IPS-20b (cell line): ENCODE measurements around the gene GNAT1.

Experiments
- H3K27ac ChIP-seq: one replicate; pipeline ENCODE4 v1.5.1; 2013; ENCODE audit warnings: low read length
- H3K27me3 ChIP-seq: 2 replicates; pipeline ENCODE4 v1.6.1; 2013; ENCODE audit warnings: mild to moderate bottlenecking, low read length, inconsistent platforms; ENCODE audit not compliant: insufficient read depth
- H3K36me3 ChIP-seq: 2 replicates; pipeline ENCODE4 v1.6.1; 2013; ENCODE audit warnings: low read depth, mild to moderate bottlenecking, inconsistent platforms, low read length, moderate library complexity; ENCODE audit not compliant: insufficient read depth
- H3K4me1 ChIP-seq: 2 replicates; pipeline ENCODE4 v1.6.1; 2013; ENCODE audit warnings: mild to moderate bottlenecking, control low read depth, inconsistent platforms, low read length, moderate library complexity; ENCODE audit not compliant: insufficient read depth
- H3K4me3 ChIP-seq: 2 replicates; pipeline ENCODE4 v1.5.1; 2013; ENCODE audit warnings: mild to moderate bottlenecking, low read length, inconsistent platforms
- H3K9ac ChIP-seq: 2 replicates; pipeline ENCODE4 v1.6.1; 2013; ENCODE audit warnings: low read depth, mild to moderate bottlenecking, inconsistent platforms, low read length, moderate library complexity
- H3K9me3 ChIP-seq: 2 replicates; pipeline ENCODE4 v1.6.1; 2013; ENCODE audit warnings: mild to moderate bottlenecking, low read depth, low read length, inconsistent platforms; ENCODE audit not compliant: insufficient read depth

The GNAT1 gene

DNA sequence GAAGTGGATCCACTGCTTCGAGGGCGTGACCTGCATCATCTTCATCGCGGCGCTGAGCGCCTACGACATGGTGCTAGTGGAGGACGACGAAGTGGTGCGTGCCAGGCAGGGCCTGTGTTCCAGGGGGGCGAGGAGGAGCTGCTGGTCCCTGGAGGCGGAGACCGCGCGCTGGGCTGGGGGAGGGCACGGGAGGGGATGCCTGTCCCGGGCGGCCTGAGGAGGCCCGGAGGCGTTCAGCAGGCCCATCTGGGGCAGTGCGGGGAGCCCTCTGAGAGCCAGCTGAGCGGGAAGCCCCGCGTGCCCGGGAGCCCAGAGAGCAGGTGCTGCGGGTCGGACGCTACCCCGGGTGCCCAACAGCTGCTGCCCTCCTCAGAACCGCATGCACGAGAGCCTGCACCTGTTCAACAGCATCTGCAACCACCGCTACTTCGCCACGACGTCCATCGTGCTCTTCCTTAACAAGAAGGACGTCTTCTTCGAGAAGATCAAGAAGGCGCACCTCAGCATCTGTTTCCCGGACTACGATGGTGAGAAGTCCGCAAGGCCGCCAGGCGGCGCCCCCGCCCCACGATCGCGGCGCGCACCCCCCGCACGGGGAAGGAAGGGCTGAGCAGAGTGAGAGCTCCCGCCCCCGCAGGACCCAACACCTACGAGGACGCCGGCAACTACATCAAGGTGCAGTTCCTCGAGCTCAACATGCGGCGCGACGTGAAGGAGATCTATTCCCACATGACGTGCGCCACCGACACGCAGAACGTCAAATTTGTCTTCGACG lies 2.9 kb downstream of the GNAT1 start:
- Histone ChIP-seq H3K27ac (no peak overlapping the region), H3K36me3 (no peaks in the 10 kb centered on the region), H3K4me1 (no peaks in the 10 kb centered on the region; the same call in 1 of the 2 replicates), H3K9ac (no peak overlapping the region), H3K9me3 (no peaks in the 10 kb centered on the region), H3K4me3 (no peak overlapping the region; the same call in 1 of the 2 replicates), H3K27me3 (peaks cover 25% of the 10 kb centered on the region)

DNA sequence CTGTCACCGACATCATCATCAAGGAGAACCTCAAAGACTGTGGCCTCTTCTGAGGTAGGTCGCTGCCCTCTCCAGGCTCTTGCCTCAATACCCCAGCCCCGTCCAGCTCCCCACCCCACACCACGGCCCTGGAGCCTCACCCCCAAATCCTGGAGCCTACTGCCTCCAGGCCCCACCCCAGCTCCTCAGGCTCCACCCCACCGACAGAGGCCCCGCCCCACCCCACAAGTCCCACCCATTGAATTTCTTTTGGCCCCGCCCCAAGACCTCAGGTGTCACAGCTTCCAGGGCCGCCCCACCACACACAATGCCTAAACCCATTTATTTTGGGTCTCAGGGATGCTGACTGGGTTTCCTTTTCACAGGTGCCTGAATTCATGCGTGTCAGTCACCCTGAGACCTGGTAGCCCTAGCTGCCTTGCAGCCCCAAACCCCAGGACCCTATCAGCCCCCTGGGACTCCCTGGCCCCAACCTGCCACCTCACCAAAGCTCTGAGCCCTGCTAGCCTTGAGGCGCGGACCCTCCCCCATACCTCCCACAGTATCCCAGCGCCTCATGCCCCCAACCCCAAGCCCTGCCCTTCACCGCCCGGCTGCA lies 3.6 kb downstream of the GNAT1 start:
- Histone ChIP-seq H3K9ac (no peak overlapping the region), H3K4me3 (no peak overlapping the region; the same call in 1 of the 2 replicates), H3K4me1 (no peaks in the 10 kb centered on the region; the same call in 1 of the 2 replicates), H3K27me3 (peaks cover 25% of the 10 kb centered on the region), H3K36me3 (no peaks in the 10 kb centered on the region), H3K9me3 (no peaks in the 10 kb centered on the region), H3K27ac (no peak overlapping the region)

DNA sequence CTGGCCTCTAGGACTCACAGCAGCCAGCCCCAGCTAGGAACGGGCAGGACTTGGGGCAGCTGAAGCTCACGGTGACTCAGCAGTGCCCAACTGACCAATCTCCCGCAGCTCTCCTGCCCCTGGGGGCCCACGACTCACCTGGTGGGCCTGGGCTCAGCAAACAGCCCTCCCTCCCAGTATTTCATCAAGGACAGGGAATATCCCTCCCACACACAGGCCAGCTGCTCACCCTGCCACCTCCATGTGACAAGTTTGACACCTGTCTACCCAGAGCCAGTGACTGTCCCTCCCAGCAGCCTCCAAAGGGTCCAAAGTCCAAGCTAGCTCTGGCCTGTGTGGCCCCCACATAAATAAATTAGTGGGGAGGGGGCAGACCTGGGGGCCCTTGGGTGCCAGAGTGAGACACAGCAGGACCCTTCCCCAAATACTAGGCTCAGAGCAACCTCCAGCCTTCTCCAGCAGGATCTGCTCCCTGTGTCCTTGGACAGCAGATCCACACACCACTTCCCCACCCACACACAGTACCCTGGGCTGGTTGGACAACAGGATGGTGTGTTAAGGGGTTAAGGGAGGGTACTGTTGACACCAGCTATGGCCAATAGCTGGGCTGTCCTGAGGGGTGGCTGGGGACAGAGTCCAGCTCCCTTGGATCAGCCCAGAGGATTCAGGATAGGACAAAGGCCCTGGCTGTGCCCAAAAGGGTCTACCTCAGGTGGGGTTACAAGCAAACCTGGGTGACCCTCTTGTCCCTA lies 4.3 kb downstream of the GNAT1 start:
- H3K9ac ChIP-seq, result no peak overlapping the region
- peaks cover 25% of the 10 kb centered on the region for H3K27me3 ChIP-seq

DNA sequence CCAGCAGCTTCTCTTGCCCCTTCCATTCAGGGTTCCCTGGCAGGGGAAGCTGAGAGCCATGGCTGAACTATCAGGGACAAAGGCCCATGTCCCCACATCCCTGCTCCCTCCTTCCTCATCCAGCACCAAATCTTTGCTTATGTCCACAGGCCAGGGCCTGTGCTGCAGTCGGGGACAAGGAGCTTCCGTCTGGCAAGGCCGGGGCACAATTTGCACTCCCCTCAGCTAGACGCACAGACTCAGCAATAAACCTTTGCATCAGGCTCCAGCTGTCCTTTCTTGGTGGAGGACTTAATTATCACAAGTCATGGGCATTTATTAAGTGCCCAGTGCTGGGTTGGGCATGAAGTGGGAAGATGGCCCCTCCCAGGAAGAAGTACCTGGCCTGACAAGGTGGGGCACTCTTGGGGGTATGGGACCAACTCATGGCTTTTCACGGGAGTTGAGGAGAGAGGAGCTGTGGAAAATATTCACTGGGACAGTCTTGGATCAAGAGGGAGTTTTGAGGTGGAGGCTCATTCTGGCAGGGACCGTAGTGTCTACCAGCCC lies 4.9 kb downstream of the GNAT1 start:
- Histone ChIP-seq H3K4me3 (no peak overlapping the region), H3K9me3 (no peaks in the 10 kb centered on the region), H3K27me3 (peaks cover 25% of the 10 kb centered on the region), H3K27ac (no peak overlapping the region), H3K4me1 (no peaks in the 10 kb centered on the region; the same call in 1 of the 2 replicates), H3K9ac (no peak overlapping the region; the same call in 1 of the 2 replicates), H3K36me3 (no peaks in the 10 kb centered on the region)

More for the DNA sequence above, 4.3 kb downstream of the GNAT1 start:
- Histone ChIP-seq H3K4me1 (no peaks in the 10 kb centered on the region; the same call in 1 of the 2 replicates), H3K4me3 (no peak overlapping the region), H3K27ac (no peak overlapping the region), H3K9me3 (no peaks in the 10 kb centered on the region), H3K36me3 (no peaks in the 10 kb centered on the region)

DNA sequence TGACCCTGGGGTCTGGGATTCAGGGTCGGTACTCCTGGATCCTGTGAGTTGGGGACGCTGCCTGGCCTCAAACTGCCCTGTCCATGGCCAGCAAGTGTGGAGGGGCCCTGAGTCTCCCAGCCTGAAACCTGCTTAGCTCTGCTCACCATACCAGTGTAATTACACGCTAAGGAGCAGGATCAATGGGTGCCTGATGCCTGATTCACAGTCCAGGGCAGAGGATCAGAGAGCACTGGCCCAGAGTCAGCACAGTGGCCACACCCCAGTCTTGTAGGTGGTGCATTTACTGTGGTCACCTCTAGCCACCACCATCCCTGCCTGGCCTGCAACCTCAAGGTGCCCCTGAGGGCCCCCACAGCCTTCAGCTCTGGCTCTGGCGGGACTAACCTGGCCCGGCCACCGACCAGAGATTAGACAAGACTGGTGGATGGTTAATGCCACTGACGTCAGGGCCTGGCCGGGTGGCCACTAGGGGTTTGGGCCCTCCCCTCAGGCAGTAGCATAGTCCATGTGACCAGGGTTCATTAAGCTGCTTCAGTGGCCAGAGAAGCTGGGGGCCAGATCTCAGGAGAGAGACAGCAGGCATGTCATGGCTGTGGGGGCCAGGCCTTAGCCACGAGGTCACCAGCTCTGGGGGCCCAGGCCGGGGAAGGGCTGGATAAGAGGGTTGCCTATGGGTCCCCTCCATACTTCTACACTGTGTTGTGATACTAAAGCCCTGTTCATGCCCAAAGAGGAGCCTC lies 10.3 kb downstream of the GNAT1 start:
- no peaks in the 10 kb centered on the region for H3K9me3 ChIP-seq
- 0 out of 2 replicates have a peak, but pooled peaks cover 3% of the 10 kb centered on the region for H3K4me1 ChIP-seq
- no peak overlapping the region for H3K9ac ChIP-seq
- H3K4me3 ChIP-seq, result no peak overlapping the region
- peaks cover 33% of the 10 kb centered on the region for H3K27me3 ChIP-seq
- H3K27ac ChIP-seq, result no peak overlapping the region
- H3K36me3 ChIP-seq, result no peaks in the 10 kb centered on the region

DNA sequence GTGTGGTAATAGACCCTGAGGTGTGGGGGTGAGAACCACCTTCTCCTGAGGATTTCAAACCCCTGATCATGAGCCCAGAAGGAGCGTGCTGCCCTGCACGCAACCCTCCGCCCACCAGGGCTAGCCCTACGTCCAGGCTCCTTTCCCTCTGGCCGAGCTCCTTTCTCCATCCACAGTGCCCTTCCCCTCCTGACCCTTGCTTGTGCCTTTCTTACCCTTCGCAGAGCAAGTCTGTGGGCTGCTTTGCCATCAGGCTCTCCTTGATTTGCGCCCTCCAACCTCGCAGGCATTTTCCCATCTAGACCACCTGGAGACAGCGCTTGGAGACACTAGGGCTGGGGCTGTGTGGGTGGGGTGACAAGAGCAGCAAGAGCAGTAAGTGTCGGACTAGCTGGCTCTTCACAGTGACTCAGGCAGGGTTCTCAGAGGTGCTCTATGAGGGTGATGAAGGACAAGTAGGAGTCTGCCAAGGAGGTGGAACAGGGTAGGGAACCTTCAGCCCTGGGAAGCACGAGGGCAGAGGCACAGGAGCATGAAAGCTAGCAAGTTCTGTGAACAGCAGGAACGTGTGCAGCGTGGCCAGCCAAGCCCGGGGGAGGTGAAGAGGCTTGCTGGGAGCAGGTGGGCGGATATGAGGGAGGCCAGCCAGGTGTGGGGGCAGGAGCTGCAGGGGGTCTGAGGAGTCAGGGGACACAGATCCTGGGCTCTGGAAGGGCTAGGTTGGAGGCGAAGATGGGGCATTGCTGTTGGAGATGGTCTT lies 11.1 kb downstream of the GNAT1 start:
- peaks cover 39% of the 10 kb centered on the region for H3K27me3 ChIP-seq
- H3K4me1 ChIP-seq, result 0 out of 2 replicates have a peak, but pooled peaks cover 3% of the 10 kb centered on the region
- no peaks in the 10 kb centered on the region for H3K9me3 ChIP-seq
- H3K9ac ChIP-seq, result no peak overlapping the region
- no peak overlapping the region for H3K4me3 ChIP-seq
- no peak overlapping the region for H3K27ac ChIP-seq
- no peaks in the 10 kb centered on the region for H3K36me3 ChIP-seq

DNA sequence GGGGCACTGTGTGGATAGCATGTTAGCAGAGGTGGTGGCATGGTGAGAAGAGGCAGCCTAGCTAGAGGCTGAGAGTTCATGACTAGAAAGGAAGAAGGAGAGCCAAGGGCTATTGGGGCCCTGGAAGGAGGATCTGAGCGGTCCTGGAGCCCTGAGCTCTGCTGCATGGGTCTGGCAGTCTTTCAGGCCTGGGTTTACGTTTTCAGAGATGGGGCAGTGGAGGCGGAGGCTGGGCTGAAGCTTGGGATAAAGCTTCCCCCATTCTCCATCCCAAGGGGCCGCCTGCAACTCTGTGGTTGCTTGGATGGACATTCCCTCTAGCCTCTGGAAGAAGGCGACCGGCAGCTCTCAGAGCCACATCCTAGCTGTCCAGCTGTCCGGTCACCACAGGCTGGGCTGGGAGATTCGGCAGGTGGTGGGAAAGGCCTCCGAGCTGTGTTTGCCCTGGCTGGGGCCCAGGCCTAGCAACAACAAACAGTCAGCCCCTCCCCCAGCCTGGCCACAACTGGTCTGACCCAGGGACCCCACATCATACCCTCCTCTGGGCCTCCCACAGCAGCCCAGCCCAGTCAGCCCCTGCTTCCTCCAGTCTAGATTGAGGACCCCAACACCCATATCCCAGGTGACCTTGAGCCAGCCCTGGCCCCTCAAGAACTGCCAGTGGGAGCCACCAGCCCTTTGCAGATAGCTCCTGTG lies 11.9 kb downstream of the GNAT1 start:
- no peak overlapping the region for H3K9ac ChIP-seq
- H3K4me1 ChIP-seq, result 0 out of 2 replicates have a peak, but pooled peaks cover 3% of the 10 kb centered on the region
- no peaks in the 10 kb centered on the region for H3K9me3 ChIP-seq
- no peaks in the 10 kb centered on the region for H3K36me3 ChIP-seq
- H3K27me3 ChIP-seq, result peaks cover 39% of the 10 kb centered on the region
- no peak overlapping the region for H3K27ac ChIP-seq
- no peak overlapping the region for H3K4me3 ChIP-seq

DNA sequence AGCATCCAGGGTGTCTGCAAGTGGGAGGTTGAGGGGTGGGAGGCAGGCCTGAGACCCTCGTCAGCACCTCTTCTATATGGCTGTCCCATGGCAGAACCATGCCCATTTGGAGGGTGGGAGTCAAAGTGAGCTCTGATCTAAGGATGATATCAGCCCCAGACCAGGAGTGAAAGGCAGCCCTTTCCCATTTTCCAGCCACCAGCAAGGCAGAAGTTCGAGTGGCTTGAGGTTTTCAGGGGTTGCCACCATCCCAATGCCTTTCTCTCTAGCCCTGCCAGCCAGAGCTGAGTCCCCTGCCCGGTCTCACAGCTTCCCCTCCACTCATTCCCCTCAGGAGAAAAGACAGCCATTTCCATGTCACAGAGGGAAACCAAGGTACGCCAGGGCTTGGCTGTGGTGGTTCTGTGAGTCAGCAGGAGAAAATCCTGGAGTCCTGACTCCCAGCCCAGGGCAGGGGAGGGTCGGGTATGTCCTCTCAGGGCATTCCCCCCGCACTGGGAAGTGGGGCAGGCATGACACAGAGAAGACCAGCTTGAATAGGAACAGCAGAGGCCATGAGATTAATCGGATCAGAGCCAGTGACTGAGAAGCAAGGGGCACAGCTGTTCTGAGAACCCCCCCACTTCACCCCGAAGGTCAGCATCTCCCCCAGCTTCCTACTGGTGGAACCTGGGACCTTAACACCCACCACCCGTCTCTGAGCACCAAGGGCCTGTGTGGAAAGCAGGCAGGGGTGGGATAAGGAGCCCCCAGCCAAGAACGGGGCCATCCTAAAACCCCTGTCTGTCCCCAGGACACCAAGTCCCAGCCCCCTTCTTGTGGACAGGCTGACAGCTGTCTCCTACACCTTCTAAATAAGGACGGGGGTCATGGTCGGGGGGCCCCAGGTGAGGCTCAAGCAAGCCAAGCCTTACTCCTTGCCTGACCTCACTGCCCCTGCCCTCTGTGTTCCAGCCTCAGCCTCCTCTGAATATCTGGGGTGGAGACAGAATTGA lies 12.7 kb downstream of the GNAT1 start:
- Histone ChIP-seq H3K4me3 (no peak overlapping the region; the same call in 1 of the 2 replicates), H3K36me3 (no peaks in the 10 kb centered on the region), H3K27ac (no peak overlapping the region), H3K9ac (no peak overlapping the region), H3K9me3 (no peaks in the 10 kb centered on the region), H3K27me3 (peaks cover 39% of the 10 kb centered on the region), H3K4me1 (0 out of 2 replicates have a peak, but pooled peaks cover 3% of the 10 kb centered on the region)

DNA sequence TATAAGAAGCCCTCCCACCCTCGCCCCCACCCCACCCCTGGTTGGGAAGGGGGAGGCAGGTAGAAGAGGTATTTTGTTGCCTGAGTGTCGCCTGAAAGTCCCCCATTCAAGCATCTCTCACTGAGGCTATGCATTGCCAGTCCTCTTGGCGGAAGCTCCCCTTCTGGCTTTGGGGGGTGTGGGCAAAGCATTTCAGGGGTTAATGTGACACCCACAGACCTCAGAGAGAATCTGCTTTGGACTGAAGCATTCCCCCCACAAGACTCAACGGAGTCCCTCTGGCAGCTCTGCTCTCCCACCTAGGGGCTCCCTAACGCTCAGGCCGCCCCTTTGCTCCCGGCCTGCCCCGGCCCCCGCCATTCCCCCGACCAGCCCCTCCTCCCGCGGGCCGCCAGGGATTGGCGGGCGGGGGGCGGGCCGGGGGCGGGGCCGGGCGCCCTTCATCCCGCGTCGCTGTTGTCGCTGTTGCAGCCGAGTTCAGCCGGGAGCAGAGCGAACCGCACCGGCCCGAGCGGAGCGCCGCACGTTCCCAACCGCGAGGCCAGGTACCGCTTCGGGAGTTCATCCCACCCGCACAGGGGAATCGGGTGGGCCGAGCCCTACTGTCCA lies 13.5 kb downstream of the GNAT1 start, which contains the start of gene SLC38A3:
Gene SLC38A3 (plus strand): TSS at position 468 of the 609 bp plus-strand sequence. CDS start 8,929 bp downstream, outside the sequence.
- Histone ChIP-seq H3K4me3 (peak within 1 kb of the TSS; percentile 69), H3K36me3 (no peaks in the 10 kb centered on the region), H3K4me1 (0 out of 2 replicates have a peak, but pooled peaks cover 3% of the 10 kb centered on the region), H3K27me3 (peaks cover 39% of the 10 kb centered on the region), H3K9me3 (no peaks in the 10 kb centered on the region), H3K27ac (no peak within 1 kb of the TSS), H3K9ac (no peak within 1 kb of the TSS)
